Keratinocyte (primary cell): ENCODE measurements around the gene KCNN3. TPM values are rescaled to one million over a fixed set of nuclear protein-coding genes. Genes with fewer than 3 reads are reported as not detected.

Experiments
- DNase-seq: peaks from one replicate; pipeline ENCODE4 v3.0.0-alpha.2; 2011; ENCODE audit warnings: low read depth, missing footprints, low spot score
- FAIRE-seq: peaks from 2 replicates; lab custom pipeline; 2011; peaks lifted over from hg19 to GRCh38; lab: Jason Lieb, UNC
- H2AFZ ChIP-seq: 2 replicates; pipeline ENCODE4 v1.6.0; 2012; ENCODE audit warnings: low read length, control low read depth, inconsistent platforms; ENCODE audit not compliant: control insufficient read depth
- H3K27ac ChIP-seq: 2 replicates; pipeline ENCODE4 v1.5.1; 2011; ENCODE audit warnings: low read length; ENCODE audit not compliant: control insufficient read depth, insufficient read depth
- H3K27me3 ChIP-seq: 3 replicates; pipeline ENCODE4 v1.6.0; 2011; ENCODE audit warnings: low read length; ENCODE audit not compliant: control insufficient read depth, insufficient read depth; ENCODE audit errors: extremely low read depth
- H3K36me3 ChIP-seq, 2 experiments: 2 replicates in 1 of 2; 3 replicates in 1 of 2; pipeline ENCODE4 v1.5.1; 2011; ENCODE audit warnings: low read length in 2 of 2, mild to moderate bottlenecking in 1 of 2; ENCODE audit not compliant: control insufficient read depth in 2 of 2, insufficient read depth in 2 of 2; ENCODE audit errors: extremely low read depth in 1 of 2
- H3K4me1 ChIP-seq: 3 replicates; pipeline ENCODE4 v1.5.1; 2011; ENCODE audit warnings: low read length; ENCODE audit not compliant: control insufficient read depth, insufficient read depth; ENCODE audit errors: extremely low read depth
- H3K4me2 ChIP-seq: 3 replicates; pipeline ENCODE4 v1.6.0; 2011; ENCODE audit warnings: low read depth, low read length; ENCODE audit not compliant: control insufficient read depth, insufficient read depth; ENCODE audit errors: extremely low read depth
- H3K4me3 ChIP-seq, 3 experiments: fragments of 200-600 bp in 1 of 3; sonication (generic) in 1 of 3; 2 replicates in 2 of 3; 3 replicates in 1 of 3; pipeline ENCODE4 v1.5.1; 2011 to 2016; ENCODE audit warnings: low read length in 3 of 3, mild to moderate bottlenecking in 3 of 3, control low read depth in 2 of 3, inconsistent platforms in 1 of 3, low read depth in 1 of 3, mixed read lengths in 1 of 3, mixed run types in 1 of 3, moderate library complexity in 1 of 3; ENCODE audit not compliant: control insufficient read depth in 2 of 3, insufficient read depth in 2 of 3; ENCODE audit errors: extremely low read depth in 1 of 3
- H3K79me2 ChIP-seq: 2 replicates; pipeline ENCODE4 v1.6.0; 2012; ENCODE audit warnings: low read length; ENCODE audit not compliant: control insufficient read depth, insufficient read depth
- H3K9ac ChIP-seq: 3 replicates; pipeline ENCODE4 v1.6.0; 2011; ENCODE audit warnings: low read length; ENCODE audit not compliant: control insufficient read depth, insufficient read depth; ENCODE audit errors: extremely low read depth
- H3K9me1 ChIP-seq: 3 replicates; pipeline ENCODE4 v1.6.0; 2011; ENCODE audit warnings: low read length; ENCODE audit not compliant: control insufficient read depth, insufficient read depth; ENCODE audit errors: extremely low read depth
- H3K9me3 ChIP-seq: 2 replicates; pipeline ENCODE4 v1.5.1; 2012; ENCODE audit warnings: low read depth, low read length; ENCODE audit not compliant: control insufficient read depth
- H4K20me1 ChIP-seq: 3 replicates; pipeline ENCODE4 v1.6.0; 2011; ENCODE audit warnings: low read length; ENCODE audit not compliant: control insufficient read depth, insufficient read depth; ENCODE audit errors: extremely low read depth
- EZH2 ChIP-seq: IDR thresholded peaks from one replicate; pipeline ENCODE4 v1.6.1; 2012; ENCODE audit warnings: inconsistent platforms, mild to moderate bottlenecking, low read length, moderate library complexity
- dilution Hi-C: fragments of 300-500 bp; cut with MboI; formaldehyde crosslinking; loops from one replicate; pipeline ENCODE4 v1.7.0; 2020; ENCODE audit warnings: low sequenced_read_pairs; ENCODE audit not compliant: extremely low pct_ligation_motif_present
- polyA plus RNA-seq, 5 experiments: library from polyadenylated mRNA; depleted of rRNA in 3 of 5; stranded (reverse) in 3 of 5; stranded (forward) in 1 of 5; unstranded in 1 of 5; fragments of >200 nt; gene quantifications; 1 replicate in 1 of 5; 2 replicates in 3 of 5; 3 replicates in 1 of 5; pipeline versions ENCODE4 v1.2.1 to v1.2.3, GENCODE V29; 2011 to 2012; ENCODE audit warnings: missing spikeins in 2 of 5, low read depth in 1 of 5, low replicate concordance in 1 of 5
- TF ChIP-seq, protein P1 (sequence below), 3 experiments: IDR thresholded peaks in 1 of 3; conservative IDR thresholded peaks in 1 of 3; optimal IDR thresholded peaks in 1 of 3; 2 replicates in 2 of 3; 3 replicates in 1 of 3; pipeline versions ENCODE3 to v1.5.1; 2011; ENCODE audit warnings: low read length in 3 of 3, mild to moderate bottlenecking in 3 of 3, moderate library complexity in 2 of 3, control low read depth in 1 of 3, inconsistent platforms in 1 of 3; ENCODE audit not compliant: insufficient read depth in 2 of 3; ENCODE audit errors: extremely low read depth in 1 of 3

The KCNN3 gene
- polyA plus RNA-seq, 1 donor (not counting 4 experiments of a cell fraction or from before 2014, with no cell fraction given): 0.05 TPM

- DNase-seq (no peak), FAIRE-seq (no peak)
- Histone ChIP-seq H3K4me1 (no peaks in the 10 kb centered on the region), H3K79me2 (no peaks in the 10 kb centered on the region), H3K27me3 (peaks cover 5% of the 10 kb centered on the region), H3K27ac (no peak overlapping the region), H3K4me2 (no peak overlapping the region), H3K4me3 (no peak overlapping the region), H4K20me1 (no peaks in the 10 kb centered on the region), H3K9me3 (no peaks in the 10 kb centered on the region), H2AFZ (no peak overlapping the region), H3K36me3 (no peaks in the 10 kb centered on the region), H3K9me1 (no peaks in the 10 kb centered on the region), H3K9ac (no peak overlapping the region)
- no peak for TF ChIP-seq EZH2
- TF ChIP-seq, protein P1, sequence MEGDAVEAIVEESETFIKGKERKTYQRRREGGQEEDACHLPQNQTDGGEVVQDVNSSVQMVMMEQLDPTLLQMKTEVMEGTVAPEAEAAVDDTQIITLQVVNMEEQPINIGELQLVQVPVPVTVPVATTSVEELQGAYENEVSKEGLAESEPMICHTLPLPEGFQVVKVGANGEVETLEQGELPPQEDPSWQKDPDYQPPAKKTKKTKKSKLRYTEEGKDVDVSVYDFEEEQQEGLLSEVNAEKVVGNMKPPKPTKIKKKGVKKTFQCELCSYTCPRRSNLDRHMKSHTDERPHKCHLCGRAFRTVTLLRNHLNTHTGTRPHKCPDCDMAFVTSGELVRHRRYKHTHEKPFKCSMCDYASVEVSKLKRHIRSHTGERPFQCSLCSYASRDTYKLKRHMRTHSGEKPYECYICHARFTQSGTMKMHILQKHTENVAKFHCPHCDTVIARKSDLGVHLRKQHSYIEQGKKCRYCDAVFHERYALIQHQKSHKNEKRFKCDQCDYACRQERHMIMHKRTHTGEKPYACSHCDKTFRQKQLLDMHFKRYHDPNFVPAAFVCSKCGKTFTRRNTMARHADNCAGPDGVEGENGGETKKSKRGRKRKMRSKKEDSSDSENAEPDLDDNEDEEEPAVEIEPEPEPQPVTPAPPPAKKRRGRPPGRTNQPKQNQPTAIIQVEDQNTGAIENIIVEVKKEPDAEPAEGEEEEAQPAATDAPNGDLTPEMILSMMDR (optimal IDR thresholded peaks at IDR 0.05 in 1 of 3, IDR thresholded peaks at IDR 0.05 in 1 of 3, conservative IDR thresholded peaks at IDR 0.05 in 1 of 3; ENCODE audit: extremely low read depth in 1 of 3, insufficient read depth in 2 of 3, low read length in 3 of 3): no peak
- dilution Hi-C loops: no loop called here
Measured at GRCh38 chr1:154855186-154855851, 14.8 kb downstream of the KCNN3 start.

DNA sequence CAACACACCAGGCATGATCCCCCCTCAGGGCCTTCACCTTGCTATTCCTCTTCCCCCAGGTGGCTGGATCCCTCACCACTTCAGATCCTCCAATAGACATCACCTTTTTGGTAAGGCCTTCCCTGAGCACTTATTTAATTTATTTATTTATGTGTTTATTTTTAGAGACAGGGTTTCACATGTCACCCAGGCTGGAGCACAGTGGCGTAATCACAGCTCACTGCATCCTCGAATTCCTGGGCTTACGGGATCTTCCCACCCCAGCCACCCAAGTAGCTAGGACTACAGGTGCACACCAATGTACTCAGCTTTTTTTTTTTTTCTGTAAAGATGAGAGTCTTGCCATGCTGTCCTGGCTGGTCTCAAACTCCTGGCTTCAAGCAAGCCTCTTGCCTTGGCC is 17.2 kb downstream of the KCNN3 start:
- dilution Hi-C loops: no loop called here
- no peaks in the 10 kb centered on the region for H4K20me1 ChIP-seq
- no peaks in the 10 kb centered on the region for H3K4me1 ChIP-seq
- H3K36me3 ChIP-seq: no peaks in the 10 kb centered on the region
- H3K27me3 ChIP-seq: peaks cover 14% of the 10 kb centered on the region
- FAIRE-seq (no peak), DNase-seq (no peak)
- no peaks in the 10 kb centered on the region for H3K9me3 ChIP-seq
- H3K9me1 ChIP-seq: no peaks in the 10 kb centered on the region
- H3K79me2 ChIP-seq: no peaks in the 10 kb centered on the region
- H3K4me2 ChIP-seq: no peak overlapping the region
- no peak overlapping the region for H3K9ac ChIP-seq
- H2AFZ ChIP-seq: no peak overlapping the region
- no peak for TF ChIP-seq EZH2
- TF ChIP-seq, protein P1 (optimal IDR thresholded peaks at IDR 0.05 in 1 of 3, IDR thresholded peaks at IDR 0.05 in 1 of 3, conservative IDR thresholded peaks at IDR 0.05 in 1 of 3; ENCODE audit: extremely low read depth in 1 of 3, insufficient read depth in 2 of 3, low read length in 3 of 3): no peak
- H3K27ac ChIP-seq: no peak overlapping the region
- H3K4me3 ChIP-seq: no peak overlapping the region
